Lower leg skin (tissue), 3 donors: ENCODE results near the gene CHST12.

Experiments
- CTCF ChIP-seq, 3 donors: fragments of 450-650 bp; IDR thresholded peaks; one replicate each; pipeline ENCODE4 v1.5.1; 2016; ENCODE audit warnings: antibody characterized with exemption in 3 of 3, mild to moderate bottlenecking in 3 of 3, moderate library complexity in 2 of 3
- POLR2A ChIP-seq, 2 donors: fragments of 450-650 bp; IDR thresholded peaks; one replicate each; pipeline ENCODE4 v1.6.1; 2016 to 2017; ENCODE audit warnings: antibody characterized with exemption in 2 of 2, mild to moderate bottlenecking in 1 of 2, moderate library complexity in 1 of 2

- TF ChIP-seq CTCF (IDR thresholded peaks at IDR 0.05), result peak in 1 of 3 donors; percentile 54
- TF ChIP-seq POLR2A (IDR thresholded peaks at IDR 0.05), result no peak
Observed at GRCh38 chr7:2451171-2452073, 48.0 kb downstream of the CHST12 start.
